Skeletal muscle tissue (tissue), 4 donors: ENCODE data around the gene MLIP. TPM values are rescaled to one million over a fixed set of nuclear protein-coding genes. Genes with fewer than 3 reads are reported as not detected.
A peak's percentile ranks its signal among the peaks of the same experiment; 100 is the strongest.
"Not testable (repeated sequence)": the region's sequence is repeated elsewhere in the genome, so short reads cannot be mapped to it uniquely, and the experiment has no call there.

Experiments
- H3K27ac ChIP-seq: one replicate; pipeline ENCODE4 v1.7.0; 2013; ENCODE audit warnings: mild to moderate bottlenecking, low read depth, low read length, inconsistent platforms
- H3K27me3 ChIP-seq, 3 donors: one replicate each; pipeline ENCODE4 v1.7.0; 2013; ENCODE audit warnings: low read length in 3 of 3; ENCODE audit not compliant: control insufficient read depth in 3 of 3, insufficient read depth in 3 of 3
- H3K36me3 ChIP-seq, 3 donors: one replicate each; pipeline ENCODE4 v1.7.0; 2013; ENCODE audit warnings: low read length in 3 of 3; ENCODE audit not compliant: control insufficient read depth in 3 of 3, insufficient read depth in 3 of 3
- H3K4me1 ChIP-seq, 3 donors: one replicate each; pipeline ENCODE4 v1.7.0; 2013; ENCODE audit warnings: low read length in 3 of 3, mild to moderate bottlenecking in 3 of 3; ENCODE audit not compliant: control insufficient read depth in 3 of 3, insufficient read depth in 3 of 3
- H3K4me3 ChIP-seq, 3 donors: one replicate each; pipeline ENCODE4 v1.7.0; 2013; ENCODE audit warnings: low read length in 3 of 3
- H3K9ac ChIP-seq, 3 donors: one replicate each; pipeline ENCODE4 v1.7.0; 2013; ENCODE audit warnings: low read length in 3 of 3, mild to moderate bottlenecking in 3 of 3, moderate library complexity in 2 of 3, low read depth in 1 of 3
- H3K9me3 ChIP-seq, 3 donors: one replicate each; pipeline ENCODE4 v1.7.0; 2013; ENCODE audit warnings: low read length in 3 of 3; ENCODE audit not compliant: control insufficient read depth in 3 of 3
- total RNA-seq: library from RNA; depleted of rRNA; stranded (reverse); fragments of >200 nt; gene quantifications from one replicate; pipeline ENCODE4 v1.2.3, GENCODE V29; 2014
- donor health status: Osteomylitis.

MLIP gene
- total RNA-seq, 1 donor from 2014 or later: 27.7 TPM

DNA sequence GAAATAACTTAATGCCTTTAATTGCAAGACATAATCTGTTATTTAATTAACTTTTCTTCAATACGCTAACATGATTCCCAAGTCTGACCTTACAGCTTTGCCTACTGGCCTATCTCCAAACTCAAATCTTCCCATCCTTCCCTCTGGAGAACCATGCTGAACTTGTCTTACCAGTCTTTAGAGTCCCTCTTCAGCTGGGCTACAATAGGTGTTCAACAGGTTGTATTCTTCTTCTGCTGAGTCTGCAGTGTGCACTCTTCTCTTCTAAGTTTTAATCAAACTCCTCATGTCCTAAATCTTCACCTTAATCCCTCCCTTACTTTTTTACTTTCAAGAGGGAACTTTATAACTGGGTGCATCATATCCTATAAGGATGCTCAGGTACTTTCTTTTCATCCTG is 121.5 kb downstream of the MLIP start:
- Histone ChIP-seq H3K9ac (no peak overlapping the region), H3K36me3 (peaks cover 0 to 9% (median 3%) of the 10 kb centered on the region in 3 donors), H3K4me1 (peaks cover 0 to 7% (median 5%) of the 10 kb centered on the region in 3 donors), H3K27me3 (no peaks in the 10 kb centered on the region), H3K9me3 (no peaks in the 10 kb centered on the region), H3K27ac (no peak overlapping the region), H3K4me3 (no peak overlapping the region)

- H3K9ac ChIP-seq: no peak overlapping the region
- no peak overlapping the region for H3K4me3 ChIP-seq
- peaks cover 6 to 12% (median 7%) of the 10 kb centered on the region in 3 donors for H3K4me1 ChIP-seq
- peaks cover 0 to 9% (median 3%) of the 10 kb centered on the region in 3 donors for H3K36me3 ChIP-seq
- H3K27ac ChIP-seq: no peak overlapping the region
- no peaks in the 10 kb centered on the region for H3K27me3 ChIP-seq
- no peaks in the 10 kb centered on the region for H3K9me3 ChIP-seq
These were observed 123.3 kb downstream of the MLIP start for GRCh38 chr6:54234539-54234938.

DNA sequence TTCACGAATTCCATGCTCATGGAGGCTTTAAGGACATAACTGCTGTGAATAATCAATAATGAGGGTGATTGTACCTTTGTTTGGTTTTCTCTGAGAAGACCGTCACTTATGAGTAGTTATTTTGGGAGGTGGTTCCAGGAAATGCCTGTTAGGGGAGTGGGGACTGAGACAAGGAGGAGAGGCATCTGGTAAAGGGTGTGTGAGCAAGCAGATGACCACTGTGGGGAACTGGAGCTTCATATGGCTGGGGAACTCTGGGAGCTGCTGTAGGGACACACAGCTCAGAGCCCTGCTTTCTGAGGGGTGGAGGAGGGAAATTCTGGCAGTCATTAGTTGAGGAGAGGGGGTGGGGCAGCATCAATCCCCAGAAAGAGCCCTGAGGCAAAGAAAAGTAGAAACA is 125.7 kb downstream of the MLIP start:
- no peaks in the 10 kb centered on the region for H3K27me3 ChIP-seq
- peaks cover 0 to 4% (median 0%) of the 10 kb centered on the region in 3 donors for H3K36me3 ChIP-seq
- H3K27ac ChIP-seq: no peak overlapping the region
- no peak overlapping the region for H3K9ac ChIP-seq
- no peaks in the 10 kb centered on the region for H3K9me3 ChIP-seq
- peaks cover 6 to 12% (median 7%) of the 10 kb centered on the region in 3 donors for H3K4me1 ChIP-seq
- no peak overlapping the region for H3K4me3 ChIP-seq

DNA sequence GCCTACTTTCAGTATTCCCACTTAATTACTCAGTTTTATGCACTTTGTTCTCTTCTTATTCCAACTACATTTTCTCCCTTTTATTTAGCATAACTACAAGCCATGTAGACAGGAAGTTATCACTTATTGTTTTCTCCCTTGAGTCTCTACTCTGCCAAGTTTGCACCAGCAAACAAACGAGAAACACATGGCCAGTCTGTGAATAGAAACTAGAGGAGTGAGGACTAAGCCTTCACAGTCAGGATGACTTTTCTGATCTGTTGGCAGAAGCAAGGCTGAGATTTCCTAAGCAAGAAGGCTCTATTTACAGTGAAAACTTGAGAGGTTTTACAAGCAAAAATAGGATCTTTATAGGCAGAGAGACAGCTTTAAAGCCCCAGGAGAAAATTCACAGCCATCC is 127.2 kb downstream of the MLIP start:
- Histone ChIP-seq H3K9me3 (no peaks in the 10 kb centered on the region), H3K4me1 (peaks cover 6 to 12% (median 7%) of the 10 kb centered on the region in 3 donors), H3K36me3 (no peaks in the 10 kb centered on the region), H3K27ac (peak overlapping the region; percentile 16), H3K9ac (no peak overlapping the region), H3K4me3 (peak overlapping the region in 1 of 3 donors; percentile 1), H3K27me3 (no peaks in the 10 kb centered on the region)

- peaks cover 0 to 3% (median 1%) of the 10 kb centered on the region in 3 donors for H3K4me1 ChIP-seq
- H3K36me3 ChIP-seq: peaks cover 0 to under 1% (median 0%) of the 10 kb centered on the region in 3 donors
- H3K4me3 ChIP-seq: no peak overlapping the region
- H3K9me3 ChIP-seq: no peaks in the 10 kb centered on the region
- no peak overlapping the region for H3K9ac ChIP-seq
- H3K27ac ChIP-seq: no peak overlapping the region
- no peaks in the 10 kb centered on the region for H3K27me3 ChIP-seq
These were observed 132.5 kb downstream of the MLIP start for GRCh38 chr6:54243699-54244098.

- Histone ChIP-seq H3K4me1 (no peaks in the 10 kb centered on the region), H3K27me3 (no peaks in the 10 kb centered on the region), H3K27ac (no peak overlapping the region), H3K9me3 (no peaks in the 10 kb centered on the region), H3K4me3 (no peak overlapping the region), H3K9ac (no peak overlapping the region), H3K36me3 (peaks cover 0 to 2% (median 0%) of the 10 kb centered on the region in 3 donors)
These were observed 133.2 kb downstream of the MLIP start for GRCh38 chr6:54244430-54244829.

- no peak overlapping the region for H3K9ac ChIP-seq
- peaks cover 0 to 2% (median 0%) of the 10 kb centered on the region in 3 donors for H3K36me3 ChIP-seq
- H3K4me1 ChIP-seq: no peaks in the 10 kb centered on the region
- H3K4me3 ChIP-seq: no peak overlapping the region
- H3K27ac ChIP-seq: no peak overlapping the region
- H3K9me3 ChIP-seq: no peaks in the 10 kb centered on the region
- H3K27me3 ChIP-seq: no peaks in the 10 kb centered on the region
These were observed 134.0 kb downstream of the MLIP start for GRCh38 chr6:54245265-54245664.

DNA sequence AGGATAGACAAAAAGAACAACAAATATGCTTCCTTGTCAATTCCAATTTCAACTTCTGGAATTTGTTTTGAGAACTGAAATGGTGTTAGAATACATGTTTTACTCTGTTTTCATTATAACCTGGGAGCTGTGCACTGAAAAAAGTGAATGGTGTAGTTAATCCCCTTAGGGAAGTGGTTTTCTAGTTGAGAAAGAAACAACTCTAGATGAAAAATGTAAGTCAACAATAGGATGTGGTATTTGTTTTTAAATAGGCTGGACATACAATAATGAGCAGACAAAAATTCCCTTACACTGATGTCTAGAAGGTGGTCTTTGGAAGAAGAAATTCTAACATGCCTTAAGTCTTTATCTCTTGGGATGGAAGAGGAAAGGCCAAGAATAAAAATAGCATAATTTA is 137.1 kb downstream of the MLIP start:
- Histone ChIP-seq H3K36me3 (peaks cover 0 to 2% (median 0%) of the 10 kb centered on the region in 3 donors), H3K27me3 (no peaks in the 10 kb centered on the region), H3K9ac (no peak overlapping the region), H3K4me3 (no peak overlapping the region), H3K9me3 (no peaks in the 10 kb centered on the region), H3K4me1 (no peaks in the 10 kb centered on the region), H3K27ac (no peak overlapping the region)

GRCh38 chr6:54248994-54249393 is 137.8 kb downstream of the MLIP start:
- Histone ChIP-seq H3K27me3 (no peaks in the 10 kb centered on the region), H3K9me3 (no peaks in the 10 kb centered on the region), H3K4me3 (no peak overlapping the region), H3K9ac (no peak overlapping the region), H3K4me1 (no peaks in the 10 kb centered on the region), H3K27ac (no peak overlapping the region), H3K36me3 (peaks cover 0 to 2% (median 0%) of the 10 kb centered on the region in 3 donors)

- H3K4me3 ChIP-seq, H3K4me1 ChIP-seq: not testable (repeated sequence)
These were observed 138.6 kb downstream of the MLIP start for GRCh38 chr6:54249812-54250211.

More at GRCh38 chr6:54249812-54250211, 138.6 kb downstream of the MLIP start:
- not testable (repeated sequence) for H3K27ac ChIP-seq, H3K9ac ChIP-seq, H3K36me3 ChIP-seq, H3K27me3 ChIP-seq, H3K9me3 ChIP-seq
